Stimulated activated CD4-positive, alpha-beta T cell treated with anti-CD3 and anti-CD28 coated beads, Interleukin-12 subunit alpha, Interleukin-12 subunit beta, amount 100 ng/mL, for 48 hours (primary cell): Measurements from ENCODE around the gene KLRD1.
"Not testable (repeated sequence)": the region's sequence is repeated elsewhere in the genome, so short reads cannot be mapped to it uniquely, and the experiment has no call there.

Experiments used
- DNase-seq, 3 donors: peaks; one replicate each; pipeline ENCODE4 v3.0.0-alpha.2; 2020; ENCODE audit warnings: low read depth in 2 of 3, low spot score in 1 of 3

Gene KLRD1

DNA sequence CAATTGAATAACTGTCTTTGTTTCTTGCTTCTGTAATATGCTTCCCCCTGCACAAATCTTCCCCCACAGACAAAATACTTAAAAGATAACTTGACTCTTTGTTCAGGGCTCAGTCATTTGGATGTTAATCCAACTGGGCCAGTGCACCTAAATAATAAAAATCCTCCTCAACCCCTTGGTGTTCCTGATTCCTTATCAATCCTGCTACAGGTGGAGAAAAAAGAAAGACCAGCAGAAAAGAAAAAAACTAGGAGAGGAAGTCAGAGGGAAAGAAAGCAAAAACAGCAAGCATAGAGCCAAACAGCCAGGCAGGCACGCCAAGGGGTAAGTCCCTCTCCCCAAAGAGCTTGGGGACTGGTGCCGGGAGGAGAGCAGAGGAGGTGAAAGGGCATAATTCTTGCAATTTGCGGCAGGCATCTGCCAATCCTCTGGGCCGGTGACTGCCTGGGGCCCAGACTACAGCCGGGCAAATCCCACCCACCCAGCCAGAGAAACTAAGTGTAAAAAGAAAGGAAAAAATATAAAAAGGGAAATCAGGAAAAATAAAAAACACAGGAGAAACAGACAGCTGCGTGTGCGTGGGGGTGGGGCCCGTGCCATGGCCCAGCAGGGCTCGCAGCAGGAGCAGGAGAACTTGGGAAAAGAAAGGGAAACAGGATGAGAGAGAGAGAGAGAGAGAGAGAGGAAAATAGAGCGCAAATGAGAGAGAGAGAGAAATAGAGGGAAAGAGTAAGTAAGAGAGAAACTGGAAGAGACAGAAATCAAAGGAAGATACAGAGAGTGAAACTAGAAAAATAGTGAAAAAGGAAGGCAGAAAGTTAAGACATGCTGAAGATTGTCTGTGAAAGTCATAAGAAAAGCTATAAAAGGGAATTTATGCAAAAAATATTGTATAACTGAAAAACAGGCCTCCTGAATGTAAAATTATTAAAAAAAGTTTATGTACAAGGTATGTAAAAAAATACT lies 60.8 kb downstream of the KLRD1 start:
- no peak for DNase-seq

DNA sequence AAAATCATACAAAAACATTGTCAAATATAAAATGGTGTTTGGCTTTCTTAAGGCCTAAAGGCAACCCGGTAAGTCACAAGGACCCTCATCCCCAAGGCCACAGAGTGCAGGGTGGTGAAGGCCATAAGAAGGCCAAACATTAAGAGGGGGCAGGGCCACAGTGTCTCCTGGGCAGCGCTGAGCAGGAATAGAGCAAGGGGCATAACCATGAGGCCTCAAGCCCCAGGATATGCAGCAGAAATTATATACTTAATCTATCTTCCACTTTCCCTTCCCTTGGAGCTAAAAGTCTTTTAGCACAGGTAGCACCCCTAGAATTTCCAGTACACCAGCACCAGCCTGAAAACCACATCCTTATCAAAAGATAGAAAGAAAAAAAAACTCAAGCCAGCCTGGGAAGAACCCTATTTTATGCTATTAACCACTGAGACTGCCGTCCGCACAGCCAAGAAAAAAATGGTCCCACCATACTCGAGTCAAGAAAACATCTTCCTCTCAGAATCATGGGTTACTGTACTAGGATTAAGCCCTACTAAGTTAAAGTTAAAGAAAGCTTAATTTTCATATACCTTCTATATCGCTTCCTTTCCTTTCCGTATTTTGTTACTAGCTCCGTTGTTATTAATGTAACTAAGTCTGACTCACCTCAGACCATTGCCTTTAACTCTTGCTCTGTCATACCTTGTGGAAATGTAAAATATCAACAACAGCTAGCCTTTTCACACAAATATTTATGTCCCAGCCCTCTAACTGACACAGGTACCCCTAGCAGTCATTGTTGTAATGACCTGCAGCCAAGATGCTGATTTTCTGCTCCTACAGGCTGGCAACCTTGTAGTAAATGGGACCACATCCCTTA lies 62.1 kb downstream of the KLRD1 start:
- DNase-seq: no peak

DNA sequence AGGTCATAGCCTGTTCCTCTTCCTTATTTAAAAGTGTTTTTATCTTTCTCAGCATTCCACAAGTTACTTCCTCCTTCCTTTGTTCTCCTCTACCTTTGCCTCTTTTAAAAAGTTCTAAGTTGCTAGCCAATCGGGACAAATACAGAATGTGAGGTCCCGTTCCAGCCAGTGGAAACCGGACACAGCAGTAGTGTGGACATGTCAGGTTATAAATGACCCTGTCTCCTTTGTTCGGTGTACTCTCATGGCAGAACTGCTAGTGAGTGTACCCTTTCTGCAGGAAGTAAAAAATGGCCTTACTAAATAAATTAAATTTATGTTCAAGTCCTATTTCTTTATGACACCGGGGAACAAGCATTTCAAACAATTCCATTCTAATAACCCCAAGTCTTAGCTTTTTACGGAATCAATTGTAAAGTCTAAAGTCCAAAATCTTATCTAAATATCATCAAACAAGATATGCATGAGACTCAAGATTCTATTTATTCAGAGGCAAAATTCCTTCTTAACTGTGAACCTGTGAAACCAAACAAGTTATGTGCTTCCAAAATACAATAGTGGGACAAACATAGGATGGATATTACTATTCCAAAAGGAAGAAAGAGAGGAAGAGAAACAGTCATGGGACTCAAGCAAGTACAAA lies 64.3 kb downstream of the KLRD1 start:
- not testable (repeated sequence) for DNase-seq

- DNase-seq: no peak
Measured at GRCh38 chr12:10372559-10372958, 64.9 kb downstream of the KLRD1 start.

DNA sequence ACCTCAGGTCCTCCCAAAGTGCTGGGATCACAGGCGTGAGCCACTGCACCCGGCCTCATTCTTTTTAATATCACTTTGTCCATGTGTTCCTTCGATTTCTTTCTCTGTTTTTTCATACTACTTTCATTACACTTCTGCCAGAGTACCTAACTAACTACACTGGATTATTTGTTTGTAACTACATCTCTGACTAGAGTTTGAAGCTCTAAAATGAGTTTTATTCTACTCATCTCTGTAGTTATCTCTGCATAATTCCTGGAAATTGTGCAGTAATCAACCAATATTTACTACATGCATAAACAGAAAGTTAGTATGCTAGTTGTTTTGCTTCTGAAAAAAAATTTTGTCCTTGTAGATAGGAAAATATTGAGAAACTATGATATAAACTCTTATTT lies 67.0 kb downstream of the KLRD1 start:
- DNase-seq: no peak

DNA sequence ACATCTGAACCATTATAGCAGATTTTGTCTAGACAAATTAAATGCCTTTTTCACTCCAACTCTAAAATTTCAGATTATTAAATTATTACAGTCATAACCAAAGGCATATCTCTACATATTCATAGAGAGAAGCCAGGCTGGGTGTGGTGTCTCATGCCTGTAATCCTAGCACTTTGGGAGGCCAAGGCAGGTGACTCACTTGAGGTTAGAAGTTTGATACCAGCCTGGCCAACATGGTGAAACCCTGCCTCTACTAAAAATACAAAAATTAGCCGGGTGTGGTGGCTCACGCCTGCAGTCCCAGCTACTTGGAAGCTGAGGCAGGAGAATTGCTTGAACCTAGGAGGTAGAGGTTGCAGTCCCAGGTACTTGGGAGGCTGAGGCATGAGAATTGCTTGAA lies 71.1 kb downstream of the KLRD1 start:
- not testable (repeated sequence) for DNase-seq
